ENCODE measurements around the gene CTNND1. TPM values are rescaled to one million over a fixed set of nuclear protein-coding genes. Genes with fewer than 3 reads are reported as not detected.

The CTNND1 gene
- total RNA-seq, 1 donor from 2014 or later, result 105 TPM

GRCh38 chr11:57791321-57792059, 29.9 kb downstream of the CTNND1 start:
- no peak for DNase-seq (ENCODE audit: low read depth)
- peaks cover 1% of the 10 kb centered on the region for H3K36me3 ChIP-seq (ENCODE audit: control insufficient read depth, insufficient read depth, low read length)
- no peak overlapping the region for H3K4me3 ChIP-seq (ENCODE audit: low read depth, low read length)
- TF ChIP-seq CTCF (IDR thresholded peaks at IDR 0.05; ENCODE audit: insufficient read depth, low read length, poor library complexity, severe bottlenecking), result no peak
- H3K27me3 ChIP-seq (ENCODE audit: control insufficient read depth, insufficient read depth, low read length), result no peaks in the 10 kb centered on the region

- TF ChIP-seq CTCF (IDR thresholded peaks at IDR 0.05; ENCODE audit: insufficient read depth, low read length, poor library complexity, severe bottlenecking), result no peak
- DNase-seq (ENCODE audit: low read depth), result no peak
- Histone ChIP-seq H3K36me3 (ENCODE audit: control insufficient read depth, insufficient read depth, low read length) (peaks cover 2% of the 10 kb centered on the region), H3K4me3 (ENCODE audit: low read depth, low read length) (no peak overlapping the region), H3K27me3 (ENCODE audit: control insufficient read depth, insufficient read depth, low read length) (no peaks in the 10 kb centered on the region)
Observed at GRCh38 chr11:57792060-57792541, 30.5 kb downstream of the CTNND1 start.

- Histone ChIP-seq H3K27me3 (ENCODE audit: control insufficient read depth, insufficient read depth, low read length) (no peaks in the 10 kb centered on the region), H3K36me3 (ENCODE audit: control insufficient read depth, insufficient read depth, low read length) (peaks cover 2% of the 10 kb centered on the region), H3K4me3 (ENCODE audit: low read depth, low read length) (no peak overlapping the region)
- TF ChIP-seq CTCF (IDR thresholded peaks at IDR 0.05; ENCODE audit: insufficient read depth, low read length, poor library complexity, severe bottlenecking), result no peak
- no peak for DNase-seq (ENCODE audit: low read depth)
Observed at GRCh38 chr11:57792870-57793269, 31.3 kb downstream of the CTNND1 start.

- Histone ChIP-seq H3K4me3 (ENCODE audit: low read depth, low read length) (no peak overlapping the region), H3K36me3 (ENCODE audit: control insufficient read depth, insufficient read depth, low read length) (peaks cover 2% of the 10 kb centered on the region), H3K27me3 (ENCODE audit: control insufficient read depth, insufficient read depth, low read length) (no peaks in the 10 kb centered on the region)
- no peak for TF ChIP-seq CTCF (IDR thresholded peaks at IDR 0.05; ENCODE audit: insufficient read depth, low read length, poor library complexity, severe bottlenecking)
- no peak for DNase-seq (ENCODE audit: low read depth)
Observed at GRCh38 chr11:57793351-57794115, 31.9 kb downstream of the CTNND1 start.

GRCh38 chr11:57798905-57799559, 37.4 kb downstream of the CTNND1 start:
- DNase-seq (ENCODE audit: low read depth), result peak; percentile 56
- no peak overlapping the region for H3K4me3 ChIP-seq (ENCODE audit: low read depth, low read length)
- no peaks in the 10 kb centered on the region for H3K27me3 ChIP-seq (ENCODE audit: control insufficient read depth, insufficient read depth, low read length)
- no peak for TF ChIP-seq CTCF (IDR thresholded peaks at IDR 0.05; ENCODE audit: insufficient read depth, low read length, poor library complexity, severe bottlenecking)
- peaks cover 1% of the 10 kb centered on the region for H3K36me3 ChIP-seq (ENCODE audit: control insufficient read depth, insufficient read depth, low read length)
